GM10266 (cell line): Measurements from ENCODE around the gene CELSR1.

ENCODE experiments used
- DNase-seq: peaks from one replicate; pipeline ENCODE4 v3.0.0; 2012; ENCODE audit errors: extremely low spot score
- CTCF ChIP-seq: IDR thresholded peaks from 2 replicates; pipeline ENCODE4 v1.5.1; 2012; ENCODE audit warnings: mild to moderate bottlenecking, low read depth; ENCODE audit not compliant: control insufficient read depth, insufficient read depth; ENCODE audit errors: missing control alignments

The CELSR1 gene

GRCh38 chr22:46348099-46348695, 189.2 kb downstream of the CELSR1 start:
- TF ChIP-seq CTCF, result no peak
- no peak for DNase-seq

GRCh38 chr22:46347646-46348045, 189.8 kb downstream of the CELSR1 start:
- DNase-seq, result no peak
- no peak for TF ChIP-seq CTCF

GRCh38 chr22:46346680-46347405, 190.6 kb downstream of the CELSR1 start:
- DNase-seq, result no peak
- TF ChIP-seq CTCF, result no peak

GRCh38 chr22:46340676-46341075, 196.7 kb downstream of the CELSR1 start:
- no peak for DNase-seq
- TF ChIP-seq CTCF, result no peak

- no peak for TF ChIP-seq CTCF
- DNase-seq, result no peak
These were observed 197.5 kb downstream of the CELSR1 start for GRCh38 chr22:46339956-46340355.

- TF ChIP-seq CTCF, result no peak
- DNase-seq, result no peak
These were observed 198.8 kb downstream of the CELSR1 start for GRCh38 chr22:46338636-46339035.

GRCh38 chr22:46337870-46338269, 199.6 kb downstream of the CELSR1 start:
- no peak for TF ChIP-seq CTCF
- no peak for DNase-seq
